ENCODE measurements around the gene OST4. TPM values are rescaled to one million over a fixed set of nuclear protein-coding genes. Genes with fewer than 3 reads are reported as not detected.

OST4 gene
- total RNA-seq, 1 donor, result 300 TPM

- no peak for TF ChIP-seq CTCF (IDR thresholded peaks at IDR 0.05; ENCODE audit: insufficient read depth, low read length)
- DNase-seq (ENCODE audit: low read depth), result no peak
- H3K4me3 ChIP-seq (ENCODE audit: low read depth, low read length), result no peak overlapping the region
Observed at GRCh38 chr2:27092696-27093429, 21.4 kb upstream of the OST4 start.

- no peak for TF ChIP-seq CTCF (IDR thresholded peaks at IDR 0.05; ENCODE audit: insufficient read depth, low read length)
- no peak for DNase-seq (ENCODE audit: low read depth)
Observed at GRCh38 chr2:27091746-27092695, 20.6 kb upstream of the OST4 start.

GRCh38 chr2:27089111-27089954, 17.9 kb upstream of the OST4 start:
- H3K4me3 ChIP-seq (ENCODE audit: low read depth, low read length), result no peak overlapping the region
- no peak for DNase-seq (ENCODE audit: low read depth)
- TF ChIP-seq CTCF (IDR thresholded peaks at IDR 0.05; ENCODE audit: insufficient read depth, low read length), result no peak

More at GRCh38 chr2:27091746-27092695, 20.6 kb upstream of the OST4 start:
- no peak overlapping the region for H3K4me3 ChIP-seq (ENCODE audit: low read depth, low read length)

GRCh38 chr2:27088634-27089033, 17.2 kb upstream of the OST4 start:
- no peak for DNase-seq (ENCODE audit: low read depth)
- TF ChIP-seq CTCF (IDR thresholded peaks at IDR 0.05; ENCODE audit: insufficient read depth, low read length), result no peak
- H3K4me3 ChIP-seq (ENCODE audit: low read depth, low read length), result no peak overlapping the region

- TF ChIP-seq CTCF (IDR thresholded peaks at IDR 0.05; ENCODE audit: insufficient read depth, low read length), result no peak
- no peak for DNase-seq (ENCODE audit: low read depth)
- H3K4me3 ChIP-seq (ENCODE audit: low read depth, low read length), result no peak overlapping the region
Observed at GRCh38 chr2:27087823-27088410, 16.5 kb upstream of the OST4 start.

Measured in fibroblast of the aortic adventitia (primary cell).